Thyroid gland (tissue), 4 donors: ENCODE results near the gene ZNF778. TPM values are rescaled to one million over a fixed set of nuclear protein-coding genes. Genes with fewer than 3 reads are reported as not detected.
"Not testable (repeated sequence)": the region's sequence is repeated elsewhere in the genome, so short reads cannot be mapped to it uniquely, and the experiment has no call there.

Source experiments
- DNase-seq, 2 donors: peaks; one replicate each; pipeline ENCODE4 v3.0.0-alpha.2; 2019
- H3K27ac ChIP-seq, 3 donors: fragments of 200-600 bp; sonication (generic); 1 replicate in 2 of 3; 2 replicates in 1 of 3; pipeline ENCODE4 v1.5.1; 2016 to 2019; ENCODE audit warnings: mild to moderate bottlenecking in 1 of 3, moderate library complexity in 1 of 3
- H3K27me3 ChIP-seq: fragments of 200-600 bp; sonication (generic); one replicate; pipeline ENCODE4 v1.5.1; 2019
- H3K36me3 ChIP-seq, 2 donors: fragments of 200-600 bp; sonication (generic); one replicate each; pipeline ENCODE4 v1.5.1; 2016 to 2019
- H3K4me1 ChIP-seq, 2 donors: fragments of 200-600 bp; sonication (generic); one replicate each; pipeline ENCODE4 v1.5.1; 2017 to 2019
- H3K4me3 ChIP-seq, 3 donors: fragments of 200-600 bp; sonication (generic); replicated peaks in 1 of 3; 1 replicate in 2 of 3; 2 replicates in 1 of 3; pipeline ENCODE4 v1.5.1; 2016; ENCODE audit warnings: mild to moderate bottlenecking in 1 of 3
- H3K9me3 ChIP-seq: fragments of 200-600 bp; sonication (generic); one replicate; pipeline ENCODE4 v1.5.1; 2017
- CTCF ChIP-seq, 6 experiments: fragments of 200-600 bp in 3 of 6; fragments of 450-650 bp in 3 of 6; sonication (generic) in 3 of 6; IDR thresholded peaks; one replicate each; pipeline ENCODE4 v1.5.1; 2016 to 2019; ENCODE audit warnings: antibody characterized with exemption in 6 of 6, mild to moderate bottlenecking in 2 of 6, inconsistent platforms in 1 of 6, moderate library complexity in 1 of 6
- POLR2A ChIP-seq, 2 donors: fragments of 450-650 bp; IDR thresholded peaks; one replicate each; pipeline ENCODE4 v1.6.1; 2017; ENCODE audit warnings: antibody characterized with exemption in 2 of 2, mild to moderate bottlenecking in 2 of 2, moderate library complexity in 1 of 2
- WGBS, 2 donors: methylation state at CpG; one replicate each; pipeline ENCODE4 v1.1.5; 2017; 5-methylcytosine and 5-hydroxymethylcytosine counted together
- intact Hi-C: fragments of 100-400 bp; cut with DNase I; formaldehyde crosslinking; loops from one replicate; pipeline ENCODE4 v1.15.1; 2023
- total RNA-seq, 4 donors: library from RNA; depleted of rRNA; stranded (reverse); fragments of >200 nt; gene quantifications; one replicate each; pipeline ENCODE4 v1.2.3, GENCODE V29; 2016

The ZNF778 gene
- total RNA-seq, 4 donors from 2014 or later: 17.5 to 36.4 (median 30.9) TPM

- H3K27ac ChIP-seq: no peak overlapping the region
- intact Hi-C loops: loop anchor here (5.0 kb wide), 1 partner anchor 45 kb away; no protein-coding TSS in a partner anchor
- H3K4me3 ChIP-seq: no peak overlapping the region
- no peak for DNase-seq
- H3K4me1 ChIP-seq: peaks cover 8 to 12% of the 10 kb centered on the region in 2 donors
- H3K9me3 ChIP-seq: no peaks in the 10 kb centered on the region
- H3K27me3 ChIP-seq: no peaks in the 10 kb centered on the region
- WGBS, 2 donors: 54 to 55% methylated on average over 9 to 10 of the region's 12 CpGs
- H3K36me3 ChIP-seq: no peaks in the 10 kb centered on the region
- no peak for TF ChIP-seq POLR2A (IDR thresholded peaks at IDR 0.05)
- no peak for TF ChIP-seq CTCF (IDR thresholded peaks at IDR 0.05)
Observed at GRCh38 chr16:89242795-89243200, 25.3 kb downstream of the ZNF778 start.

- Histone ChIP-seq H3K27ac (no peak overlapping the region), H3K9me3 (no peaks in the 10 kb centered on the region), H3K27me3 (no peaks in the 10 kb centered on the region), H3K4me1 (peaks cover 8 to 16% of the 10 kb centered on the region in 2 donors), H3K36me3 (no peaks in the 10 kb centered on the region), H3K4me3 (no peak overlapping the region)
- no peak for DNase-seq
- WGBS, 2 donors: 87 to 91% methylated on average over 5 of the region's 5 CpGs
- intact Hi-C loops: loop anchor here (5.0 kb wide), 1 partner anchor 44 kb away; no protein-coding TSS in a partner anchor
- TF ChIP-seq CTCF (IDR thresholded peaks at IDR 0.05) (no peak), POLR2A (IDR thresholded peaks at IDR 0.05) (no peak)
Observed at GRCh38 chr16:89243664-89244063, 26.2 kb downstream of the ZNF778 start.

- DNase-seq, H3K27ac ChIP-seq, H3K4me3 ChIP-seq, H3K27me3 ChIP-seq, H3K36me3 ChIP-seq, H3K9me3 ChIP-seq: not testable (repeated sequence)
- WGBS, 2 donors: 62 to 69% methylated on average over 13 of the region's 13 CpGs
- H3K4me1 ChIP-seq: peaks cover 8 to 16% of the 10 kb centered on the region in 2 donors
- intact Hi-C loops: loop anchor here (5.0 kb wide), 1 partner anchor 43 kb away; no protein-coding TSS in a partner anchor
Observed at GRCh38 chr16:89244264-89244663, 26.8 kb downstream of the ZNF778 start.

- peak; percentile 29 to 30 for DNase-seq
Observed at GRCh38 chr16:89244754-89245153, 27.3 kb downstream of the ZNF778 start.

GRCh38 chr16:89246383-89246902, 28.9 kb downstream of the ZNF778 start:
- H3K36me3 ChIP-seq: no peaks in the 10 kb centered on the region
- H3K9me3 ChIP-seq: no peaks in the 10 kb centered on the region
- TF ChIP-seq CTCF (IDR thresholded peaks at IDR 0.05) (no peak), POLR2A (IDR thresholded peaks at IDR 0.05) (no peak)
- H3K4me1 ChIP-seq: peaks cover 8 to 16% of the 10 kb centered on the region in 2 donors
- H3K27me3 ChIP-seq: no peaks in the 10 kb centered on the region
- H3K27ac ChIP-seq: no peak overlapping the region
- DNase-seq: no peak
- intact Hi-C loops: no loop called here
- WGBS, 2 donors: 62 to 65% methylated on average over 13 of the region's 13 CpGs
- peak overlapping the region in 1 of 3 donors; percentile 37 for H3K4me3 ChIP-seq

More at GRCh38 chr16:89244754-89245153, 27.3 kb downstream of the ZNF778 start:
- intact Hi-C loops: loop anchor here (5.0 kb wide), 1 partner anchor 43 kb away; no protein-coding TSS in a partner anchor
- H3K27me3 ChIP-seq: no peaks in the 10 kb centered on the region
- no peaks in the 10 kb centered on the region for H3K9me3 ChIP-seq
- H3K4me3 ChIP-seq: no peak overlapping the region
- H3K27ac ChIP-seq: no peak overlapping the region
- TF ChIP-seq CTCF (IDR thresholded peaks at IDR 0.05): no peak
- no peak for TF ChIP-seq POLR2A (IDR thresholded peaks at IDR 0.05)
- peaks cover 8 to 16% of the 10 kb centered on the region in 2 donors for H3K4me1 ChIP-seq
- H3K36me3 ChIP-seq: no peaks in the 10 kb centered on the region
- 36 to 39% methylated on average over 8 to 12 of the region's 12 CpGs for WGBS, 2 donors
